HG03521 (cell line): Measurements from ENCODE around the gene PPTC7.
"Not testable (repeated sequence)": the region's sequence is repeated elsewhere in the genome, so short reads cannot be mapped to it uniquely, and the experiment has no call there.

Experiments used
- ATAC-seq: cut with Tn5 transposase; IDR thresholded peaks from one replicate; pipeline ENCODE4 v1.9.1; 2021; ENCODE audit warnings: mild to moderate bottlenecking, moderate library complexity; ENCODE audit not compliant: unreplicated experiment

Gene PPTC7

DNA sequence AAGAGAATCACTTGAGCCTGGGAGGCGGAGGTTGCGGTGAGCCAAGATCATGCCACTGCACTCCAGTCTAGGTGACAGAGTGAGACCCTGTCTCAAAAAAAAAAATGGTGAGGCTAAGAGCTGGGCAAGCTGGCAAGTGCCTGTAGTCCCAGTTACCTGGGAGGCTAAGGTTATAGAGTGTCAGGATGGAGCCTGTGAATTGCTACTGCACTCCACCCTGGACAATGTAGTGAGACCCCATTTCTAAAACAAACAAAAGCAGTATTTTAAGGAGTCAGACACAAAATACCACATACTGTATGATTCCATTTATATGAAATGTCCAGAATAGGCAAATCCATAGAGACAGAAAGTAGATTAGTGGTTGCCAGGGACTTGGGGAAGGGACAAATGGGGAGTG is 4.0 kb upstream of the PPTC7 start:
- not testable (repeated sequence) for ATAC-seq

DNA sequence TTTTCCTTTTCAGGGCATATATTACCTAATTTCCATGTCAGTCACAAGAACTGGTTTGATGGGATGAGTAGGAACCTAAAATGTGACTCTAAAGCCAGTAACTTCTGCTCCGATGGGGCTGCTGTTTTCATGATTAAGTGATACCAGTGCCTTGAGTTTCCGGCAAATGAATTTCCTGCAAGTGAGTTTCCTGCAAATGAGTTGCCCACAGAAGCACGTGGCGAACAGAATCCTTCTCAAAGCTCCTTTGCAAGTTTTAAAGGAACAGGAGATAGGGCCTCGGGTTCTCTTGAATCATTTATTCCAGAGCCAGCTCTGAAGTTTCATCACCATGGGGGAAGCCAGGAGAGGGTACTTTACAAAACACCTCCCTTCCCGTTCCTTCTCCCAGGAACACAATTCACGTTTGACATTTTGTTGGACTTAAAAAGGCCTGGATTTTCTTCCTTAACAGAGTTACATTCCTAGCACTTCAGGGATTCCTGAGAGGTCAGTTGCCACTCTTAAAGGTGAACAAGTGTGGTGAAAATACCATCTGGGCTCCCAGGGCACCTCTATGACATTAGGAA is 2.2 kb upstream of the PPTC7 start:
- no peak for ATAC-seq

DNA sequence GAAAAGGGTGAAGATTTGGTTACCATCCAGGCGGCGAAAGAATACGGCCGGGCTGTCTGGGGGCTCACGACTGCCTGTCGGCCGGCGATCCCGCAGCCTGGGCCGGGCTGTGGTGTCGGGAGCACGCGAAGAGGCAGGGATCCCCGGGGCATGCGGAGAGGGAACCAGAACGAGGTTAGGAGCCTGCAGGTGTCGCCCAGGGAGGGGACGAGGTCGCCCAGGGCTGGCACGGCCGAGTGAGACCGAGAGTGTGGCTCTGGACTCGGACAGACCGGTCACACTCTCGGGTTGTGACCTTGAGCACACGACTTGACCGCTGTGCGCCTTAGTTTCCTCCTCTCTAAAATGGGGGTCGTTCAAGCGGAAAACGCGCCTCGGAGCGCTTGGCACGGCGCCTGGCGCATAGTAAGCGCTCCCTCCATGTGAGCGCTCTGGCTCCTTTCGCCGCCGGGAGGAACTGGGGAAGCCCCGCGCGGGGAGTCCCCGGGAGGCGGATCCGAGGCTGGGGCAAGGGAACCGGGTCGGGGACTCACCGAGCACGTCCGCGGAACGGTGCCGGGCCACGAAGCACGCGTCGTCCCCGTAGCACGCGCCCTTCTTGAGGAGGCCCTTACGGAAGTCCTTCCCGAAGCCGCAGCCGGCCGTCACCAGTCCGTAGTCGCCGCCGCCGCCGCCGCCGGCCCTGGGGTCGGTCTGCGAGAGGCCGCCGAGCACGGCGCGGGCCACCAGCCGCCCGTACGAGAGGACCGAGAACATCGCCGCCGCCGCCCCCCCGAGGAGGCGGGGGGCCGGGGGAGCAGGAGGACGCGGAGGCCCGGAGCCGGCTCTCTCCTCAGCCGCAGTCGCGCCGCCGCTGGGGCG is 612 bp downstream of the PPTC7 start:
- peak; percentile 36 for ATAC-seq

DNA sequence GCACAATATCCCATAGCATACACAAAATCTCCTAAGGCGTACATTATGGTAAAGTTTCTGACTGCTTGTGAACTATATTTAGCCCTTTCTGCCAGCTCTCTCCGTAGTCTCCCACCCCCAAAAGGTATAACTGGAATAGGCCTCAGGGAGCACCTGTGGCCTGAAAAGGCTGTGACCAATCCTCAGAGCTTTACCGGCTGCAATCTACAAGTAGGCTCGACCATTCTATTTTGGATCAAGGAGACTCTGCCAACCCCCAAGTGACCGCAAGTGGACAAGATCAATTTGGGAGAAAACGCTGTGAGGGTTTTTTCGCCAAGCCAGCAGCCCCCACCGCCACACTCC is 1.2 kb downstream of the PPTC7 start:
- no peak for ATAC-seq

DNA sequence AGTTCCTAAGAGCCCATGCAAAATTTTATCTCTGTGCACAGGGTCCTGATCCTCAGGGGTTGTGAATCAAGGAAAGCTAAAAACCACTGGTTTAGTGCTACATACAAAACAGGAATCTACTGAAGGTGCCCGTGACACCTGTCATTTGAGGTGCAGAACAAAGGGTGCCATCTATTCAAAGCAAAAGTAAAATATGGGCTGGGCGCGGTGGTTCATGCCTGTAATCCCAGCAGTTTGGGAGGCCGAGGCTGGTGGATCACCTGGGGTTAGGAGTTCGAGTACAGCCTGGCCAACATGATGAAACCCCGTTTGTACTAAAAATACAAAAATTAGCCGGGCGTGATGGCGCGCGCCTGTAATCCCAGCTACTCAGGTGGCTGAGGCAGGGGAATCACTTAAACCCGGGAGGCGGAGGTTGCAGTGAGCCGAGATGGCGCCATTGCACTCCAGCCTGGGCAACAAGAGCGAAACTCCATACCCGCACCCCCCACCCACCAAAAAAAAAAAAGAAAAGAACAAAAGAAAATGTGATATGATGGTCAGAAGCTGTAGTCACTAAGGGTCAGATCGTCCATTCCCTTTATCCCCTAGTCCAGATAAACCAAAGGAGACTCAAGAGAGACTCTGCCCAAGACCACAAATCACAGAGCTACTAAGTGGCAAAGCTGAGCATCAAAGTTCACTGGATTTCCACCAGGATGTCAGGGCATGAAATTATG is 3.4 kb downstream of the PPTC7 start:
- no peak for ATAC-seq

DNA sequence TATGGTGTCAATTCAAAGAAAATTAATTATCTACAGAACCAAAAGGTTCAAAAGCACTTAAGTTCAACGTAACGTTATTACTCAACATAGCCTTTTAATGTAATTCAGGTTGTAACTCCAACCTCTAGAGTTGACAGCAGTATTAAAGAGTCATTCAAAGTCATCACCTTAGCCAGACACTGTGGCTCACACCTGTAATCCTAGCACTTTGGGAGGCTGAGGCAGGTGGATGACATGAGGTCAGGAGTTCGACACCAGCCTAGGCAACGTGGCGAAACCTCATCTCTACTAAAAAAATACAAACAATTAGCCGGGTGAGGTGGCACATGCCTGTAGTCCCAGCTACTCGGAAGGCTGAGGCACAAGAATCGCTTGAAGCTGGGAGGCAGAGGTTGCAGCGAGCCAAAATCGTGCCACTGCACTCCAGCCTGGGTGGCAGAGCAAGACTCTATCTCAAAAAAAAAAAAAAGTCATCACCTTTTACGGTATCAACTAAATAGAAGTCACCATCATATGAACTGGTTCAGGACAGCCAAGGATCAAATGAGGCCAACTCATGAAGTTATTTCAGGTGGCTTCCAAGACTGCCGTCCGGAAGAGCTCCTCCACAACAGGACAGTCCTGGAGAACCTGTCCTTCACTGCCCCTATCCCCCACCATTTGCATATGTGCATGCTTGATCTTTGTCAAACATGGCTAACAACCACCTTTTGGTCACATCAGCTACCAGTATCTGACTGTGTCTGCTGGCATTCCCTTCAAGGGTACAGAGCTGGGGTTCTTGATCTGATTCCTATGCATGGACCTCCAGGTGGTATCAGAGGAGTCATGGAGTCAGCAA is 4.2 kb downstream of the PPTC7 start:
- ATAC-seq, result no peak

DNA sequence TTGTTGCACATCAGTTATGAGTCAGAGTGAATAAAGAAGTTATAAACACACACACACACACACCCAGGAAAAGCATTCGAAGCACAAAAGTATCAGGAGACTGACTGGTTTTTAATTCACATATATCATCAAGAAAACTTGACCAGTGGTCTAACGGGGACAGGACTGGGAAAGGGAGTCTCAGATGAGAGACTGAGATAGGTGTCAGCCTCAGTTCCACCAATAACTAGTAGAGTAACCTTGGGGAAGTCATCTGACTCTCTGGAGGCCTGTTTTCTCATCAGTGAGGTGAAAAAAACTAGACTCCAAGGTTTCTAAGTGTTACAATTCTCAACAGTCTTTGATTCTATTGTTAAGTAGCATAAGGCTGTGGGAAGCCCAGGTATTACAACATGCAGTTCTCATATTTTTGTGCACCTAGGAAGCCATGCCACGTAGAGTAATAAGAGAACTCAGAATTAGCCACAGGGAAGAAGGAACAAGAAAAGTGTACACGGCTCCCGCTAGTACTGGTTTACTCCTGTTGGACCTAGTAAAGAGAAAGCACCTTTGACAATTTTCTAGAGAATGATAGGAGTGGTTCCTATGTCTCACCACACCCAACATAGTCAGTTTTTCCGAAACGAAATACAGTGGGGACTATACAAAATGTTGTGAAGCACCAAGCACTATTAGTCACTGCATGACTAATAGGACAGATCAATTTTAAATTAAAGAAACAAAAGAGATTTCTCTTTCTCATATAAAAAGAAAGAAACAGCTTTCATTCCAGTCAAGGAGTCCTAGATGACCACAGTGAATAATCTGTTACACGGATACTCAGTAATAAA is 5.0 kb downstream of the PPTC7 start:
- ATAC-seq, result no peak

DNA sequence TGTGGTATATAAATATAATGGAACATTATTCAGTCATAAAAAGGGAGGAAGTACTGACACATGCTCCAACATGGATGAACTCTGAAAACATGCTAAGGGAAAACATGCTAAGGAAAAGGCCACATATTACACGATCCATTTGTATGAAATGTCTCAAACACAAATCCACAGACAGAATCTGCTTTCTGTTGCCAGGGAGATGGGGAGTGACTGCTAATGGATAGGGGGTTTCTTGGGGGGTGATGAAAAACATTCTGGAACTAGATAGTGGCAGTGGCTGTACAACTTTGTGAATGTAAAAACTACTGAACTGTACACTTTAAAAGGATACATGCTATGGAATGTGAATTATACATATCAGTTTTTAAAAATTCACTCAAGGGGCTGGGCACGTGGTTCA is 6.6 kb downstream of the PPTC7 start:
- no peak for ATAC-seq

DNA sequence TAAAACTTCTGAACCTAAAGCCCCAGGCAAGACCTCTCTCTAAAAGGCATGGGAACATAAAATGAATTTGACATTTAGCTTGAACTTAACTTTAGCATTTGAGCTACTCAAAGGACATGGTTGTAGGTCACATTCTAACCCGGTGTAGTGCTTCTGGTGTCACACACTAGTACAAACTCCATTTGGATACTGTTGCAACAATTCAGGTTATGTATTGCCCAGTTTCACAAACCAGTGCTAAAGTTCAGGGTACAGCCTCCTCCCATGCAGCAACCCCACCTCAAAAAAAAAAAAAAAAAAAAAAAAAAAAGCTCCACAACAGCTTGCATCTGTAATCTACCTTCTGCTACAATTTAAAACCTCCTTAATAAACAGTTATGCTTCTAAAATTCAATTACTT is 7.8 kb downstream of the PPTC7 start:
- no peak for ATAC-seq

DNA sequence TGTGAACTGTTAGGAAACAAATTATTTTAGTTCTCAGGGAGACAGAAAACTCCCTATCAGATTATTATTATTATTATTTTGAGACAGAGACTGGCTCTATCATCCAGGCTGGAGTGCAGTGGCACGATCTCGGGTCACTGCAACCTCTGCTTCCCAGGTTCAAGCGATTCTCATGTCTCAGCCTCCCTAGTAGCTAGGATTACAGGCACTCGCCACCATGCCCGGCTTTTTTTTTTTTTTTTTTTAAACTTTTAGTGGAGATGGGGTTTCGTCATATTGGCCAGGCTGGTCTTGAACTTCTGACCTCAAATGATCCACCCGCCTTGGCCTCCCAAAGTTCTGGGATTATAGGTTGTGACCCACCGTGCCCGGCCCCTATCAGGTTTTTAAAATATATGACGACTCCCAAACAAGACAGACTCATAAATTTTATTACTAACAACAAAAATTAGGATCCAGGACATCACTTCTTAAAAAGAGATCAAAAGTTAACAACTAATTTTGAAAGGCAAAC is 8.3 kb downstream of the PPTC7 start:
- not testable (repeated sequence) for ATAC-seq

DNA sequence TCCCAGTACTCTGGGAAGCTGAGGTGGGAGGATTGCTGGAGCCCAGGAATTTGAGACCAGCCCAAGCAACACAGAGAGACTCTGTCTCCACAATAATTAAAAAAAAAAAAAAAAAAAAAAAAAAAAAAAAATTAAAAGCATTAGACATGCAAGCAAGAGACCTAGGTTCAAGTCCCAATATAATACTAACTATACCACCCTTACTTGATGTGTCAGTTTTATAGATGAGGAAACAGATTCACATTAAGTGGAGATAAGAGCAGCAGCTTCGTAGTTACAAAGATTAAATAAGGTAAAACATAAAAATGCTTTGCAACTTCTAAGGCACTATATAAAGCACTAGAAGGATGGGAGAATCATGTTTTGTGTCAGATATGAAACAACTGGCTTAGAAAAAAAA is 9.1 kb downstream of the PPTC7 start:
- ATAC-seq, result no peak

DNA sequence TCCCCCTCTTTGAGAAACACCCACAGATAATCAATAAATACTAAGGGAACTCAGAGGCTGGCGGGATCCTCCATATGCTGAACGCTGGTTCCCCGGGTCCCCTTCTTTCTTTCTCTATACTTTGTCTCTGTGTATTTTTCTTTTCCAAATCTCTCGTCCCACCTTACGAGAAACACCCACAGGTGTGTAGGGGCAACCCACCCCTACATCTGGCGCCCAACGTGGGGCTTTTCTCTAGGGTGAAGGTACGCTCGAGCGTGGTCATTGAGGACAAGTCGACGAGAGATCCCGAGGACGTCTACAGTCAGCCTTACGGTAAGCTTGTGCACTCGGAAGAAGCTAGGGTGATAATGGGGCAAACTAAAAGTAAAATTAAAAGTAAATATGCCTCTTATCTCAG is 12.3 kb downstream of the PPTC7 start:
- ATAC-seq, result not testable (repeated sequence)

DNA sequence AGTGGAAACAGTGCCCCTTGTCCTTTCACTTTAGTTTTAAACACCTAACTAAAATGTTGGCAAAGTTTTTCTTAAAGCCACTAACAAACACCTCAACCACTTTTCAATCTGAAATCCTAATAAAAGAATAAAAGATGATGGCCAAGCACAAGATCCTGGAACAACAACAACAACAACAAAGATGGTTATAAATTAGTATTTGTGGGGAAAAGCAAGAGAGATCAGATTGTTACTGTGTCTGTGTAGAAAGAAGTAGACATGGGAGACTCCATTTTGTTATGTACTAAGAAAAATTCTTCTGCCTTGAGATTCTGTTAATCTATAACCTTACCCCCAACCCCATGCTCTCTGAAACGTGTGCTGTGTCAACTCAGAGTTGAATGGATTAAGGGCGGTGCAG is 13.3 kb downstream of the PPTC7 start:
- ATAC-seq, result not testable (repeated sequence)

DNA sequence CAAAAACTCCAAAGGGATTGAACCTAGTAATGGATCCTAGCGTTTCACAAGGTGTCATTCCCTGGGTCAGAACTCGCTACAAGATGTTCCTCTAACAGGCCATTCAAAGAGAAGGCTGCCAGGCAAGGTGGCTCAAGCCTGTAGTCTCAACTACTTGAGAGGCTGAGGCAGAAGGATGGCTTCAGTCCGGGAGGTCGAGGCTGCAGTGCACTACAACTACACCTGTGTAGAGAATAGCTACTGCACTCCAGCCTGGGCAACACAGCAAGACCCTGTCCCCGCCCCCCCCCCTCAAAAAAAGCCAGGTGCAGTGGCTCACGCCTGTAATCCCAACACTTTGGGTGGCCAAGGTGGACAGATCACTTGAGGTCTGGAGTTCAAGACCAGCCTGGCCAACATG is 14.4 kb downstream of the PPTC7 start:
- ATAC-seq, result no peak

DNA sequence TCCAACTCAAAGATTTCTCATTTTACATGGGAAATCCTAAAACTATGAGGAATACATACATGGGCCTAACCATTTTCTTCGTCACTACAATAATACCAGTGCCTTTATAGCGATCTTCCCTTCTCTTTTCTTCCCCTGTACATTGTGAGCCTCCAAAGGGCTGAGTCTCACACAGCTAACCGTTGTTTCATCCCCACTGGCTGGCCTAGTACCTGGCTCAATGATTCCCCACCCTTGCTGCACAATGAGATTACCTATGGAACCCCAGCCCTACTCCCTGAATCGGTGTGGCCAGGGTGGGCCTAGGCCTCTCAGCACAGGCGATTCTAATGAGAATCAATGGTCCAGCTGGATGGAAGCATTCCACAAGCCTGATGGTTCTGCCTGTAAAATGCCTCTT is 16.1 kb downstream of the PPTC7 start:
- no peak for ATAC-seq

DNA sequence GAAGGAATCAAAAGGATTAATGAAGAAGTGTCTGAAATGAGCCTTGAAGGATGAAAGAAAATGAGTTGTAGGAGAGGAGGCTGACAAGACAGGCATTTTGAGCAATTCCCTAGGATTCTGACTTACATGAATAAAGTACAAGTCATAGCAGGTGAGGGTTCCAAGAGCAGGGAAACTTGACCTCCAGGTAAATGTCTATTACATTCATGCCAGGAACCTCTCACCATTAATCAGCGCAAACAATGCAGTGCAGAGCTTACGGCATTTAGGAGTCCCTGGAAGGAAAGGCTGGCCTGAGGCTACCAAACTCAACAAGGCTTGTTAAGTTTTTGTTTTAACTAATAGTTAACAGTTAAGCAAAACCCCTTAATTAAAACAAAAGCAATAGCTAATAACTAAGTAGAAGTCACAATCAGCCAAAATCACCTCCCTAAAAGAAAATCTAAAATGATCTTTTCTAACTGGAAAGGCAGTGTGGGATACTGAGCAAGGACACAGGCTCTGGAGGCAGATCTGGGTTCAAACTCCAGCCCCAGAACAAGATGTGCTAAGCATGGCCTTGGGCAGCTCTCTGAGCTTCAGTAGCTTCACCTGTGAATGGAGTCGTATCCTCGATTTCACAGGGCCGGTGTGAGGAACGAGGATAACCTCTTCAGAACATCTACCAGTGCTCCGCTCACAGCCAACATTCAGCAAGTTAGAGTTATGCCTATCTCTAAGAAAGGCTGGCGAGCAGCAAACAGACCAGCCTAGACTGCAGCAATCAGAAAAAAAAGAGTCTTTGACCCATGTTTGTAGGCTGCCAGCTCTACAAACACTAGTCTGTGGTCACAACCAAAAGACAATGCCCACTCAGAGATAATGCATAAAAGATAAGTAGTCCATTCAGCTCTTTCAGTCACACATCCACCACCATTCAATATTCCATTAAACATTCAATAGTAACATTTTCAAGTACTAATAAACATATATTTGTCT is 16.9 kb downstream of the PPTC7 start:
- no peak for ATAC-seq

DNA sequence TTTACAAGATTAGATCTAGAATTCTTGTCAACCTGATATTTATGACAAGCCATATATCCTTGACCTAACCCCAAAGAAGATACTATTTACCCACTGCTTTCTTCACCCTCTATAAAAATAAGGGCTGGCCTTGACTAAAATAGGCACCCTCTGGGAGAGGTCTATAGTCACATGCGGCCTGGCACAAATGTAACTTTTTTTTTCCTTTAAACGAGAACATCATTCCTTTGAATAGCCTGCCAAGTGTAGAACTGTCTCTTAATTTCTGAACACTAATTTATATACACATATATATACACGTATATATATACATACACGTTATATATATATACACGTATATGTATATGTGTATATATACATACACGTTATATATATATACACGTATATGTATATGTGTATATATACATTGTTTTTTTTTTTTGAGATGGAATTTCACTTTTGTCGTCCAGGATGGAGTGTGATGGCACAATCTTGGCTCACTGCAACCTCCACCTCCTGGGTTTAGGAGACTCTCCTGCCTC is 18.6 kb downstream of the PPTC7 start:
- no peak for ATAC-seq

DNA sequence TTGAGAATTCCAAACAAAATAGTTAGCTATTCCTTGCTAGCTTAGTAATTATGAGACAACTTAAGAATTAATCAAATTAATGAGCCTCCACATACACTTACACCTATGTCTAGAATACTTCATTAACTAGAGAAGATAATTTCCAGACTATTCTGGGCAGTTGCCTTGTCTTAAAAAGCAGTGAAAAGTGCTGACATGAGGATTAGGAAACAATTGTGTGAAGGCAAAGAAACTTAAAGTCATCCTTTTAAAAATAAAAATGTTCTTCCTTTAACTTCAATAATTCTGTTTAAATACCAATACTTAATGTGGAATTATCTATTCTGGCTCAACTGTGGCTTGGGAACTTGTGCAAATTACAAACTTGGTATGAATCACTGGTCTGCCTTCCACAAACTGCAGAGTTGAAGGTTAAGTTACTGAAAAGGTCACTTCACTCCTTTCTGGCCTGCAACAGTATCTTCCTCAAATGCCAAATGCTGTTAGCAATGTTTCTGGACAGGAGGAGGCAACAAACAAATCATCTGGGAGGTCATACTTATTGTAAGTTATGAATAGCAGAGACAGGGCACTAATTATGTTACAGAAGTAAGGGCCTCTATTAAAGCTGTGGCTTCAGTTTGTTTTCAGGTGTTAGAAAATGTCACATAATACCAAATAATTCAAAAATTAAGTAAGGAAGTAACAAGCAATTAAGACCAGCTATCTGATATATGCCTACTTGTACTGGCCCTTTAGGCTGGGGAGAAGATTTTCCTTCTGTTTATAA is 19.2 kb downstream of the PPTC7 start:
- ATAC-seq, result no peak
